Hematopoietic multipotent progenitor cell treated with erythropoietin and hydrocortisone succinate and interleukin-3 and kit ligand, for 4 days (in vitro differentiated cells): Measurements from ENCODE around the gene GLI3.
A peak's percentile ranks its signal among the peaks of the same experiment; 100 is the strongest.

Source experiments
- DNase-seq: peaks from one replicate; pipeline ENCODE4 v3.0.0-alpha.2; 2015

The GLI3 gene

GRCh38 chr7:42071372-42072261, 165.4 kb downstream of the GLI3 start:
- DNase-seq = peak; percentile 7

- DNase-seq = peak; percentile 10
Observed at GRCh38 chr7:42070068-42070467, 166.9 kb downstream of the GLI3 start.

- DNase-seq = no peak
Observed at GRCh38 chr7:42069590-42069989, 167.4 kb downstream of the GLI3 start.

DNA sequence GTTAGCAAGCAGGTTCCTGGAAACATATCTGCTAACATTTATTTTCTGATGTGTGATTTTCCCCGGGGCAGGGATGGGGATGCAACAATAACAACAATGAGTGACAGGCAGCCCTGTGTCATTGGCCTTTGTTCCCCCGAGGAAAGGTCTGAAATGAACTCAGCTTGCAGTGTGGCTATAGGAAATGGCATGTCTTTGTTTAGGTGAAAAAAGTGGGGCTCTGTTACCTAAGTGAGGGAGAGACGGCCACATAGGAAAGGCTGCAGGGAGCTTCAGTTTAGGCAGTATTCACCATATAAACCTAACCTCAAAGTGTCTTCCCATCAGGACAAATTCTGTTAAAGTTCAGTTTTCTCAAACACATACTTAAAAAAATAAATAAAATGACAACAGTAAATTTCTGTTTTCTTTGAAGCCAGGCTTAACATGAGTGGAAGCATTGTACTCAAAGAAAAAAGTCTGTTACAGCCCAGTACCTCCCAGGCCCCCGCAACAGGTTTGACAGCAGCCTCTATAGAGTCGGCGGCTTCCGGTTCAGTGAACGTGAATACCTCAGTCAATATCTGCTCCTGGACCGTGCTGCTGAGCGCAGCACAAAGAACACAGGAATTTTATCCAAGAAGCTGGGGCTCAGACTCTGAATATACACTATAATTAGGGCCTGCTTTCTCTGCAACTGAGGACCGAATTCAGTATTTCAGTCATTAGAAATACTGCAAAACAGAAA, 168.3 kb downstream of the GLI3 start:
- DNase-seq = no peak

DNA sequence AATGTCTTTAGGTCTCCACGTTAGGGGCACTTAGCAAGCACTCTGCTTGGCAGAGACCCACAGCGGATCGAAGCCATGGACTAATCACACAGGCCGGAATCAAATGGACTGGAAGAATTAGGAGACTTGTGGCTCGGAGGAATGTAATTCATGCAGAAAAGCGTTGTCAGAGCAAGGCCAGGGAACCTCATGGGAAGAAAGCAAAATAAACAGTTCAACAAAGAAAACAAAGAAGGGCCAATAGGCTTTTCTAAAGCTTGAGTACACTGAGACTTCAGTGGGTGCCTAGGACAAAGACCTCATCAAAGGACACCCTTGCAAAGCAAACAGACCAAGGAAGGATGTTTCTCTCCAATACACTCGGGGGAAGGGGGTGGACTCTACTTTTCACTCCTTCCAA, 171.1 kb downstream of the GLI3 start:
- DNase-seq = no peak

- DNase-seq = no peak
Observed at GRCh38 chr7:42065015-42065414, 172.0 kb downstream of the GLI3 start.

GRCh38 chr7:42064534-42064933, 172.5 kb downstream of the GLI3 start:
- no peak for DNase-seq

DNA sequence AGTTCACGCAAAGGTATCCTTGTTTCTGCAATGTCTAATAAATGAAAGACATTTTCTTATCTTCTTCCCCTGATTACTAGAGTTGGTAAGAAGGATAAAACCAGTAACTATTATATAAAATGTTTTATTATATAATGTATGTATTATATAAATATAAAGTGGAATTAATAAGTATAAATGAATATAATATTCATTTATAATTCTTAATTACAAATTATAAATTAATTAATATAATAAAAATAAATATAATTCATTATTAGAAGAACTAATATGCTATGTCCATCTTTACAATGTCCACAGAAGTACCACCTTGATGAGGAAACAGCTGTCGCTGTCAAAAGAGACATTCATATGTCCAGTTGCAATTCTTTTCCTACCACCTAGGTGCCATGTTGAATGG, 177.7 kb downstream of the GLI3 start:
- no peak for DNase-seq

DNA sequence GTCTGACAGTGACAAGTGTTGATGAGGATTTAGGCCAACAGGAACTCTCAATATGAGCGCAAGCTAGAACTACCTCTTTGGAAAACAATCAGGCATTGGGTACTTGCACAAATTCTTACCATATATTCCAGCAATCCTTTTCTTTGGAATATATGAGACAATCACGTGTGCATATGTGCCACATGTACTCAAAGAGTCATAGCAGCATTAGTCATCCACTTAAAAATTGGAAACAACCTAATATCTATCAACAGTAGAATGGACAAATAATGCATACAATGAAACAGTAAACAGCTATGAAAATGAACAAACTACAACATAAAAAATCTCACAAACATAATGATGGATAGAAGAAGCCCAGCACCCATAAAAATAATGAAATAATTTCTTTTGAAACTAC, 179.7 kb downstream of the GLI3 start:
- DNase-seq = no peak

DNA sequence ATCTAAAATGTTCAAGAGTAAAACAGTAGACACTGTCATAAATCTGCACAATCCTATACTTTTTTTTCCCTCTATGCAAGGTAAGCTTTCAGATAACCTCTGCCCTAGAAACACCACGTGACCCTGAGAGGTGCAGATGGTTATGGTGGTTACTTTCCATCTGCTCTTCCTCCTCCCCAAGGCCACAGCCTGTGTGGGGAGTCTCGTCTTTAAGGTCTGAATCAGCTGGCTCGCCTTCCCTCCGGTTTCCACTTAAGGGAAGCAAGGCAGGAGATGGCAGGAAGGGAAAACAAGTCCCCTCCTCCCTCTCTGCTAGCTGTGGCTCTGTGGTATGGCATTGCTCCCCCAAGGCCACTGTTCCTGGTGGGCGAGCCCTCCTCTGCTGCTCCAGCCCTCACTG, 181.8 kb downstream of the GLI3 start:
- no peak for DNase-seq

- DNase-seq = no peak
Observed at GRCh38 chr7:42053834-42054233, 183.2 kb downstream of the GLI3 start.

GRCh38 chr7:42049761-42050160, 187.2 kb downstream of the GLI3 start:
- no peak for DNase-seq

DNA sequence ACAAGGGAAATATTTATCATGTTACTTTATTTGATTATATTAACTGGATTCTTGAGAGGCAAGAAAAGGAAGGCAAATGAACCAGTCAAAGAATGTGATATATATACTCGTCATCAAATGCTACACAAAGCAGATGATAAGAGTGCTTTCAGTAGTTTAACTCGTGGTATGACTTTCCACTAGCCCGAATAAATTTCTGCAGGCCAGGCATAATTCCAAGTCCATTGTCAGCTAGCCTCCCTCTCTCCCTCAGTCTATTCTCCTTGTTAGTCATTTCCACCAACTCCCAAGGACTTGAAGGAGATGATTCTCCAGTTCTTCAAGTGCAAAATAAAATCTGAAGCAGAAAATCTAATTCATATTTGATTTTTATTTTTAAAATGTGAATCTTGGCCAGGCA, 190.5 kb downstream of the GLI3 start:
- no peak for DNase-seq

- DNase-seq = no peak
Observed at GRCh38 chr7:42045961-42046360, 191.0 kb downstream of the GLI3 start.

DNA sequence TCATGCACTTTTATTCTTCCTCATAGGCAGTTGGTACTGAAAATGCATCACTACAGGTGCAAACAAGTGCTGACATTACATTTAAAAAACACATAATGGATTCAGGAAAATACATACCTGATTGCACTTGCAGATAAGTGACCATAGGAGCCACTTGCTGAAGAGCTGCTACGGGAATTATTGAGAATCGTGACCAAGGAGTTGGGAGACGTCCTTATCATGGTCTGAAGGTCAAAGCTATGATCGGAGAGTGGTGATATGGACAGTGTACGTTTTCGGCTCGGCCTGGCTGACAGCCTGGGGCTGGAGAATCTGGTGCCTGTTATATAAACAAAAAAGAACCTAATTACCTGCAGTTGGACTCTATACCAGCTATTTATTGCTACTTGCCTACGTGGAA, 197.1 kb downstream of the GLI3 start:
- no peak for DNase-seq

DNA sequence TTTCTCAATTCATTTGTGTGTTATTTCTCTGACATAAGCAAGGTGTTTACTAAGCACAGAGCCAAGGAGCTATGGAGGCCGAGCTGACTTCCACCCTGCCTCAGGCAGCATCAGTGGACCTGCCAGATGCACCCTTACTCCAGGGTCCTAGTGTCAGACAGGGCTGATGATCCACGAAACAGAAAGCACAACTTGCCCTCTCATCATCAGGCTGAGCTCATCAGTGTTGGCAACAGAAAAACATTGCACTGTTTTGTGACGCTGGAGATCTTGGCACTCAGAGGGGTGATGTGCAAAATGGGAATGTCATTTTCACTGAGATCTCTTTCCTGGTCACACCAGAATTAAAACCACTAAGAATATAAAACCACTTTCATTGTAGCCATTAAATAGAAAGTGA, 201.8 kb downstream of the GLI3 start:
- no peak for DNase-seq

- DNase-seq = no peak
Observed at GRCh38 chr7:42033480-42033879, 203.5 kb downstream of the GLI3 start.

GRCh38 chr7:42029405-42029804, 207.6 kb downstream of the GLI3 start:
- DNase-seq = no peak

- DNase-seq = no peak
Observed at GRCh38 chr7:42027521-42027920, 209.5 kb downstream of the GLI3 start.

- no peak for DNase-seq
Observed at GRCh38 chr7:42026622-42027197, 210.3 kb downstream of the GLI3 start.

DNA sequence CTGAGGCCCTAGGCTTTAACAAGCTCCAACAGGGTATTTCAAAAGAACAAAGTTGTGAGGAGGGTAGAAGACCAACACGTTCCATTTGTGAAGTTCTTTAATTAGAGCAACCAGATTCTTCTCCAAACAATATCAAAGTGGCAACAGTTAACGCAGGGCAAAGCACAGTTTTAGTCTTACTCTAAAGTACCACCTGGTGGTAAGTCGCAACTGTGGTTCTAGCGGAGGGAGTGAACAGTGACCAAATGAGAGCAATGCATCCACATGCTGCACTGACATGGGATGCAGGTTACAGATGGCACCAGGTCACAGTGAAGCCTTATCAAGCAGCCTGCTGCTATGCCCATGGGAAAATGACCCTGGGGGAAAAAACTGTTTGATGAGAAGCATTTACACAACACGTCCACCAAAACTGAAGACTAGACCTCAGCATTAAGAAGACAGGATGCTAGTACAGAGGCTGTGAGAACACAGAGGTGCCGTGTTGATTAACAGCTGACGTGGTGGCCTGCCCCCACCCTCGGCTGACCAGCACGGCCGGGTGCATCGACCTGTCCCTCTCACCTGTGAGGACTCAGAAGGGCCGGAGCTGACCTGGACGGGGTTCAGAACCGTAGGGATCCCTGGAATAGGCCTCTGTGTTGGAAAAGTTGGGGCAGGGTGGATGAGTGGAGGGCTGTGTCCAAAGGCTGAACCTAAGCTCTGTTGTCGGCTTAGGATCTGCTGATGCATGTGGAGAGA, 211.2 kb downstream of the GLI3 start:
- peak; percentile 13 for DNase-seq

- no peak for DNase-seq
Observed at GRCh38 chr7:42024537-42024936, 212.5 kb downstream of the GLI3 start.

DNA sequence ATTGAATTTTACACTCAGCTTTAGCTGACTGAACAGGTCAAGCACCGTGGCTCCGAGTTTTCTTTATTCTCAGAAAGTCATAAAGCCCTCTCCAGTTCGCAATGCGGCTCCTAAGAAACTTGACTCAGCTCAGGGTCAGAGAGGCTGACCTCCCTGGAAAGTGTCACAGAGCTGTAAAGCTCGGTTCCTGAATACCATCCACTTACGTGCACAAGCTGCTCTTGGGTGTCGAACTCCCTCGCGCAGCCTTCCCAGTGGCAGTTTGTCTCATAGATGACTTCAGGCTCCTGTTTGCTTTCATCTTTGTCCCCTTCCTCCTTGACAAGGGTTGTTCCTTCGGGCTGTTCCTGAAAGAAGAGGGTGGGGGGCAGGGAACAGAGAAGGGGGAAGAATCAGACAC, 213.7 kb downstream of the GLI3 start:
- DNase-seq = no peak
